Effector memory CD4-positive, alpha-beta T cell (primary cell): ENCODE measurements around the gene PDX1.

Experiments
- DNase-seq, 3 donors: peaks; one replicate each; pipeline ENCODE4 v3.0.0-alpha.2; 2020
- H3K27ac ChIP-seq: 2 replicates; pipeline ENCODE4 v1.7.0; 2013; ENCODE audit warnings: mild to moderate bottlenecking, low read length, moderate library complexity; ENCODE audit not compliant: insufficient read depth, poor library complexity, severe bottlenecking
- H3K27me3 ChIP-seq: replicated peaks from 2 replicates; pipeline ENCODE4 v1.7.0; 2013; ENCODE audit warnings: mild to moderate bottlenecking, low read length; ENCODE audit not compliant: insufficient read depth, control insufficient read depth, poor library complexity, severe bottlenecking
- H3K36me3 ChIP-seq: 2 replicates; pipeline ENCODE4 v1.7.0; 2013; ENCODE audit warnings: mild to moderate bottlenecking, low read length, moderate library complexity; ENCODE audit not compliant: control insufficient read depth, insufficient read depth
- H3K4me1 ChIP-seq: 2 replicates; pipeline ENCODE4 v1.7.0; 2013; ENCODE audit warnings: low read length, mild to moderate bottlenecking; ENCODE audit not compliant: control insufficient read depth, insufficient read depth, poor library complexity, severe bottlenecking
- H3K4me3 ChIP-seq: 2 replicates; pipeline ENCODE4 v1.7.0; 2013; ENCODE audit warnings: low read length, low read depth, mild to moderate bottlenecking; ENCODE audit not compliant: insufficient read depth, poor library complexity, severe bottlenecking
- H3K9me3 ChIP-seq: 2 replicates; pipeline ENCODE4 v1.7.0; 2013; ENCODE audit warnings: mild to moderate bottlenecking, low read length, moderate library complexity; ENCODE audit not compliant: control insufficient read depth

Gene PDX1

GRCh38 chr13:27922883-27923612 lies 3.2 kb downstream of the PDX1 start:
- no peak overlapping the region for H3K27ac ChIP-seq
- no peak overlapping the region for H3K4me3 ChIP-seq
- no peaks in the 10 kb centered on the region for H3K9me3 ChIP-seq
- no peak for DNase-seq
- H3K4me1 ChIP-seq = peaks cover 22% of the 10 kb centered on the region
- peaks cover 62% of the 10 kb centered on the region for H3K27me3 ChIP-seq
- no peaks in the 10 kb centered on the region for H3K36me3 ChIP-seq

DNA sequence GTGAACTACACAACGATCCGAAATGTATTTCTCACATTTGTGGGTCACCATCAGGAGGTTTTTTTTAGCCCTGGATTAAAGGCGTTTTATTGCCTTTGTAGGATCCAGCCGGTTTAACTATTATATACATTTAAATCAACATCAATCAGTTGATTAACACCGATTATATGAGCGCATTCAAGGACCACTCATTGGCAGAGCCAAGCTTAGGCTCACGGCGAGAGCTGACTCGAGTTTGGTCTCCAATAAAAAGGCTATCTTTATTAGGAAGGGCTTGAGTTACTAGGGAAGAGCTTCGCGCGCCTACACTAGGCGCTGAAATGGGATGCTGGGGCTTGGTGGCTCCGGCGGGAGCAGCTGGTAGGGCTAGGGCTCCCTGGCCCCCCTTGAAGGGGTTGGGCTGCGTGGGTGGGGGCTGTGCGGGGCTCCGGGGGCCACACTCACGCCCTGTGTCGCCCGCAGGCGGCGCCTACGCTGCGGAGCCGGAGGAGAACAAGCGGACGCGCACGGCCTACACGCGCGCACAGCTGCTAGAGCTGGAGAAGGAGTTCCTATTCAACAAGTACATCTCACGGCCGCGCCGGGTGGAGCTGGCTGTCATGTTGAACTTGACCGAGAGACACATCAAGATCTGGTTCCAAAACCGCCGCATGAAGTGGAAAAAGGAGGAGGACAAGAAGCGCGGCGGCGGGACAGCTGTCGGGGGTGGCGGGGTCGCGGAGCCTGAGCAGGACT lies 4.2 kb downstream of the PDX1 start:
- Histone ChIP-seq H3K27me3 (peaks cover 61% of the 10 kb centered on the region), H3K4me1 (peaks cover 21% of the 10 kb centered on the region), H3K4me3 (no peak overlapping the region), H3K36me3 (no peaks in the 10 kb centered on the region), H3K27ac (no peak overlapping the region), H3K9me3 (no peaks in the 10 kb centered on the region)
- no peak for DNase-seq

DNA sequence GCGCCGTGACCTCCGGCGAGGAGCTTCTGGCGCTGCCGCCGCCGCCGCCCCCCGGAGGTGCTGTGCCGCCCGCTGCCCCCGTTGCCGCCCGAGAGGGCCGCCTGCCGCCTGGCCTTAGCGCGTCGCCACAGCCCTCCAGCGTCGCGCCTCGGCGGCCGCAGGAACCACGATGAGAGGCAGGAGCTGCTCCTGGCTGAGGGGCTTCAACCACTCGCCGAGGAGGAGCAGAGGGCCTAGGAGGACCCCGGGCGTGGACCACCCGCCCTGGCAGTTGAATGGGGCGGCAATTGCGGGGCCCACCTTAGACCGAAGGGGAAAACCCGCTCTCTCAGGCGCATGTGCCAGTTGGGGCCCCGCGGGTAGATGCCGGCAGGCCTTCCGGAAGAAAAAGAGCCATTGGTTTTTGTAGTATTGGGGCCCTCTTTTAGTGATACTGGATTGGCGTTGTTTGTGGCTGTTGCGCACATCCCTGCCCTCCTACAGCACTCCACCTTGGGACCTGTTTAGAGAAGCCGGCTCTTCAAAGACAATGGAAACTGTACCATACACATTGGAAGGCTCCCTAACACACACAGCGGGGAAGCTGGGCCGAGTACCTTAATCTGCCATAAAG lies 4.8 kb downstream of the PDX1 start:
- Histone ChIP-seq H3K27ac (no peak overlapping the region), H3K36me3 (no peaks in the 10 kb centered on the region), H3K27me3 (peaks cover 55% of the 10 kb centered on the region), H3K4me3 (no peak overlapping the region), H3K4me1 (peaks cover 21% of the 10 kb centered on the region), H3K9me3 (no peaks in the 10 kb centered on the region)
- DNase-seq = no peak

GRCh38 chr13:27925220-27925991 lies 5.6 kb downstream of the PDX1 start:
- Histone ChIP-seq H3K4me3 (no peak overlapping the region), H3K36me3 (no peaks in the 10 kb centered on the region), H3K4me1 (peaks cover 14% of the 10 kb centered on the region), H3K9me3 (no peaks in the 10 kb centered on the region), H3K27ac (no peak overlapping the region), H3K27me3 (peaks cover 52% of the 10 kb centered on the region)
- no peak for DNase-seq

GRCh38 chr13:27926644-27927434 lies 7.0 kb downstream of the PDX1 start:
- Histone ChIP-seq H3K4me3 (no peak overlapping the region), H3K27me3 (peaks cover 45% of the 10 kb centered on the region)
- no peak for DNase-seq

DNA sequence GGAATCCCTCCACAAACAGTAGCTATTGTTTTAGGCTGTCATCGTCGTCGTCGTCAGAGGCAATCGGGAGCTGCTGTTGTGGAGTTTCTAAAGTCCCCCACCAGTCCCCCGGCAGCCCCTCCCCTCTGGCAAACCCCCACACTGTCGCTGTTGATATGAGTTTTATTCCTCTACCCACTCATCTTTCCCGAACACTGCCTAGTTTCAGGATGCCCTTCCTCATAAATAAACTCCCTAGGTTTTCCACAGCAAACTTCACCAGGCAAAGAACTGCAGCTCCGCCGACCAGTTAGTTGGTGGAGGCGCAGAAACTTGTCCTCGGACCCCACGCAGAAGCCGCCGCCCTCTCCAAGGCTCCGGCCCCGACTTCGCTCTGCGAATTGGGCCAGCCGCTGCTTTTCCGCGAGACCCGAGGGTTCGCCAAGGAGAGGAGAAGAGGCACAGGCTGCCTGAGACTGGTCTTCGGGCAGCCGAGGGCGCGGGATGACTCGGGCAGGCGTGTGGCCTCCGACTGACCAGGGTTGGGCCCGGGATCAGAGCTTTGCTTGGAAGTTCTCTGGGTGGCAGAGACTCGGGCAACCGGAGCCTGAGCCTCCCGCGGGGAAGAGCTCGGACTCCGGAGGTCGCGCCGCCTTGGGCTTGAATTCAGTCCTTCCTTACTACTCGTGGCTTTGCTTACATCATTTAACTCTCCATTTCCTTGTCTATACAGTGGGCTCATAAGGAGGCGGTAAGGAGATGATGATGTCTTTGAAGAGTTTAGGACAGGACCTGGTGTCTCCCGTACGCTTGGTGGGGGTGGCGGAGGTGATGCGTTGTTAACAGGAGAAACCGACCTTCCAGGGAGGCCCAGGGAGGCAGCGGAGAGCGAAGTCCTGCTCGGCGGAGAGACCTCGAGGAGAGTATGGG lies 7.9 kb downstream of the PDX1 start:
- DNase-seq = no peak
- Histone ChIP-seq H3K4me3 (no peak overlapping the region), H3K27ac (no peak overlapping the region), H3K27me3 (peaks cover 43% of the 10 kb centered on the region), H3K4me1 (peaks cover 9% of the 10 kb centered on the region), H3K36me3 (no peaks in the 10 kb centered on the region), H3K9me3 (no peaks in the 10 kb centered on the region)

More at GRCh38 chr13:27926644-27927434, 7.0 kb downstream of the PDX1 start:
- Histone ChIP-seq H3K4me1 (peaks cover 9% of the 10 kb centered on the region), H3K36me3 (no peaks in the 10 kb centered on the region), H3K9me3 (no peaks in the 10 kb centered on the region), H3K27ac (no peak overlapping the region)

- H3K4me1 ChIP-seq = peaks cover 9% of the 10 kb centered on the region
- no peak overlapping the region for H3K27ac ChIP-seq
- no peaks in the 10 kb centered on the region for H3K36me3 ChIP-seq
- no peak for DNase-seq
- no peak overlapping the region for H3K4me3 ChIP-seq
- H3K9me3 ChIP-seq = no peaks in the 10 kb centered on the region
- peaks cover 38% of the 10 kb centered on the region for H3K27me3 ChIP-seq
Measured at GRCh38 chr13:27928353-27928804, 8.6 kb downstream of the PDX1 start.

- Histone ChIP-seq H3K36me3 (no peaks in the 10 kb centered on the region), H3K27ac (no peak overlapping the region), H3K4me1 (peaks cover 9% of the 10 kb centered on the region), H3K9me3 (no peaks in the 10 kb centered on the region), H3K27me3 (peaks cover 34% of the 10 kb centered on the region), H3K4me3 (no peak overlapping the region)
- DNase-seq = no peak
Measured at GRCh38 chr13:27928805-27929753, 9.3 kb downstream of the PDX1 start.
